Testis (tissue), 3 donors: Measurements from ENCODE around the gene CRK. TPM values are rescaled to one million over a fixed set of nuclear protein-coding genes. Genes with fewer than 3 reads are reported as not detected.
"Not testable (repeated sequence)": the region's sequence is repeated elsewhere in the genome, so short reads cannot be mapped to it uniquely, and the experiment has no call there.

Experiments
- DNase-seq: peaks from one replicate; pipeline ENCODE4 v3.0.0-alpha.2; 2019
- H3K27ac ChIP-seq, 2 donors: fragments of 200-600 bp; sonication (generic); one replicate each; pipeline ENCODE4 v1.5.1; 2019
- H3K27me3 ChIP-seq: fragments of 200-600 bp; sonication (generic); one replicate; pipeline ENCODE4 v1.5.1; 2019
- H3K36me3 ChIP-seq: fragments of 200-600 bp; sonication (generic); one replicate; pipeline ENCODE4 v1.5.1; 2017; ENCODE audit warnings: low read depth; ENCODE audit errors: missing control alignments
- H3K4me1 ChIP-seq: fragments of 200-600 bp; sonication (generic); one replicate; pipeline ENCODE4 v1.5.1; 2019
- H3K4me3 ChIP-seq, 2 donors: fragments of 200-600 bp; sonication (generic); one replicate each; pipeline ENCODE4 v1.5.1; 2017 to 2019
- H3K9me3 ChIP-seq: fragments of 200-600 bp; sonication (generic); one replicate; pipeline ENCODE4 v1.5.1; 2017
- CTCF ChIP-seq, 3 experiments: fragments of 450-650 bp in 2 of 3; fragments of 200-600 bp in 1 of 3; sonication (generic) in 1 of 3; IDR thresholded peaks; one replicate each; pipeline ENCODE4 v1.5.1; 2016 to 2019; ENCODE audit warnings: antibody characterized with exemption in 3 of 3, mild to moderate bottlenecking in 2 of 3, moderate library complexity in 1 of 3
- POLR2A ChIP-seq: fragments of 450-650 bp; IDR thresholded peaks from one replicate; pipeline ENCODE4 v1.6.1; 2017; ENCODE audit warnings: antibody characterized with exemption, mild to moderate bottlenecking, moderate library complexity
- WGBS, 2 donors: methylation state at CpG; one replicate each; pipeline ENCODE4 v1.1.5; 2018; 5-methylcytosine and 5-hydroxymethylcytosine counted together
- intact Hi-C: fragments of 100-400 bp; cut with DNase I; formaldehyde crosslinking; loops from one replicate; pipeline ENCODE4 v1.15.1; 2023; ENCODE audit warnings: low total_unique reads
- polyA plus RNA-seq: library from polyadenylated mRNA; stranded (reverse); fragments of 350-450 nt; fragmentation: Illumina TruSeq; extraction: RNeasy Lipid Tissue Mini Kit (QIAGEN cat#74804); gene quantifications from one replicate; pipeline ENCODE4 v1.2.3, GENCODE V29; 2014; ENCODE audit warnings: low read depth, low replicate concordance; ENCODE audit not compliant: insufficient read depth
- total RNA-seq, 2 donors: library from RNA; depleted of rRNA; stranded (reverse); fragments of >200 nt; gene quantifications; one replicate each; pipeline ENCODE4 v1.2.3, GENCODE V29; 2016

The CRK gene
- total and polyA plus RNA-seq, 3 donors from 2014 or later = 45.7 to 79.1 (median 68.4) TPM

GRCh38 chr17:1423456-1424135, 32.4 kb downstream of the CRK start:
- WGBS, 2 donors = 81 to 83% methylated on average over 10 of the region's 10 CpGs
- Histone ChIP-seq H3K27ac (no peak overlapping the region), H3K4me1 (peaks cover 5% of the 10 kb centered on the region), H3K36me3 (no peaks in the 10 kb centered on the region), H3K9me3 (no peaks in the 10 kb centered on the region), H3K27me3 (no peaks in the 10 kb centered on the region), H3K4me3 (no peak overlapping the region)
- no peak for TF ChIP-seq CTCF (IDR thresholded peaks at IDR 0.05)
- no peak for TF ChIP-seq POLR2A
- intact Hi-C loops = no loop called here
- no peak for DNase-seq

- Histone ChIP-seq H3K36me3 (no peaks in the 10 kb centered on the region), H3K4me3 (no peak overlapping the region), H3K9me3 (no peaks in the 10 kb centered on the region), H3K27ac (no peak overlapping the region), H3K27me3 (no peaks in the 10 kb centered on the region), H3K4me1 (peaks cover 5% of the 10 kb centered on the region)
- no peak for TF ChIP-seq POLR2A
- TF ChIP-seq CTCF (IDR thresholded peaks at IDR 0.05) = no peak
- intact Hi-C loops = no loop called here
- 54 to 78% methylated on average over 7 of the region's 7 CpGs for WGBS, 2 donors
- no peak for DNase-seq
These were observed 33.1 kb downstream of the CRK start for GRCh38 chr17:1422885-1423284.

- no peak for TF ChIP-seq POLR2A
- no peak for TF ChIP-seq CTCF (IDR thresholded peaks at IDR 0.05)
- intact Hi-C loops = no loop called here
- Histone ChIP-seq H3K9me3 (no peaks in the 10 kb centered on the region), H3K4me1 (peaks cover 5% of the 10 kb centered on the region), H3K36me3 (no peaks in the 10 kb centered on the region), H3K4me3 (no peak overlapping the region), H3K27ac (no peak overlapping the region), H3K27me3 (no peaks in the 10 kb centered on the region)
- DNase-seq = no peak
- 94 to 95% methylated on average over 11 of the region's 11 CpGs for WGBS, 2 donors
These were observed 34.6 kb downstream of the CRK start for GRCh38 chr17:1421470-1421869.

GRCh38 chr17:1420981-1421380, 35.1 kb downstream of the CRK start:
- Histone ChIP-seq H3K9me3 (no peaks in the 10 kb centered on the region), H3K27ac (no peak overlapping the region), H3K4me3 (no peak overlapping the region), H3K36me3 (no peaks in the 10 kb centered on the region), H3K4me1 (peaks cover 5% of the 10 kb centered on the region), H3K27me3 (no peaks in the 10 kb centered on the region)
- no peak for TF ChIP-seq CTCF (IDR thresholded peaks at IDR 0.05)
- TF ChIP-seq POLR2A = no peak
- intact Hi-C loops = no loop called here
- 89 to 93% methylated on average over 2 of the region's 2 CpGs for WGBS, 2 donors
- no peak for DNase-seq

- 93 to 97% methylated on average over 11 of the region's 11 CpGs for WGBS, 2 donors
- DNase-seq = no peak
These were observed 35.9 kb downstream of the CRK start for GRCh38 chr17:1420163-1420562.

GRCh38 chr17:1418476-1418875, 37.6 kb downstream of the CRK start:
- H3K4me1 ChIP-seq, H3K27me3 ChIP-seq, H3K36me3 ChIP-seq, DNase-seq, intact Hi-C loops, H3K9me3 ChIP-seq, H3K27ac ChIP-seq, H3K4me3 ChIP-seq: not testable (repeated sequence)
- WGBS, 2 donors = 94 to 97% methylated on average over 10 of the region's 10 CpGs

More at GRCh38 chr17:1420163-1420562, 35.9 kb downstream of the CRK start:
- Histone ChIP-seq H3K27ac (no peak overlapping the region), H3K27me3 (no peaks in the 10 kb centered on the region), H3K4me3 (no peak overlapping the region), H3K4me1 (peaks cover 5% of the 10 kb centered on the region), H3K9me3 (no peaks in the 10 kb centered on the region), H3K36me3 (no peaks in the 10 kb centered on the region)
- intact Hi-C loops = no loop called here
- no peak for TF ChIP-seq CTCF (IDR thresholded peaks at IDR 0.05)
- no peak for TF ChIP-seq POLR2A
